Peyer's patch (tissue), 4 donors: ENCODE measurements around the gene REPIN1.

Experiments used
- POLR2A ChIP-seq, 2 donors: fragments of 450-650 bp; IDR thresholded peaks; one replicate each; pipeline ENCODE4 v1.5.1; 2017; ENCODE audit warnings: antibody characterized with exemption in 2 of 2, mild to moderate bottlenecking in 2 of 2, moderate library complexity in 2 of 2
- TF ChIP-seq, protein P1 (sequence below), 6 experiments: fragments of 450-650 bp in 4 of 6; fragments of 200-600 bp in 2 of 6; sonication (generic) in 1 of 6; IDR thresholded peaks; one replicate each; pipeline ENCODE4 v1.5.1; 2017 to 2019; ENCODE audit warnings: antibody characterized with exemption in 6 of 6, mild to moderate bottlenecking in 3 of 6, moderate library complexity in 1 of 6

DNA sequence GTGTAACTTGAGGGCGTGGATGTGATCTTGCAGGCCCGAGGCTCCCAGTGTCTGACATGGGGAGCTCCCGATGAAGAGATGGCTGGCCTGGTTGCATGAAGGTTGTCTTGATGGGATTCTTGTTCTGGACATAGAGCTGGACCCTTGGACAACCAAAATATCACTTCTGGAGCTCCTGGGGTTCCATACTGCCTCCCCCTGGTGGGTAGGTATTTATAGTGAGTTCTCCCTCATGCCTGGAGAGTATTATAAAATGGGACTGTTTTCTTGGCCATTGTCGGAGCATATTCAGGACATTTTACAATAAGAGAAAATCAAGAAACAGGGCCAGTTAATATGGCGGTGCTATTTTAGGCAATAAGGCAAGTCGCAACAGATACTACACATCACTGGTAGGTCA, 49.2 kb downstream of the REPIN1 start:
- TF ChIP-seq, protein P1, sequence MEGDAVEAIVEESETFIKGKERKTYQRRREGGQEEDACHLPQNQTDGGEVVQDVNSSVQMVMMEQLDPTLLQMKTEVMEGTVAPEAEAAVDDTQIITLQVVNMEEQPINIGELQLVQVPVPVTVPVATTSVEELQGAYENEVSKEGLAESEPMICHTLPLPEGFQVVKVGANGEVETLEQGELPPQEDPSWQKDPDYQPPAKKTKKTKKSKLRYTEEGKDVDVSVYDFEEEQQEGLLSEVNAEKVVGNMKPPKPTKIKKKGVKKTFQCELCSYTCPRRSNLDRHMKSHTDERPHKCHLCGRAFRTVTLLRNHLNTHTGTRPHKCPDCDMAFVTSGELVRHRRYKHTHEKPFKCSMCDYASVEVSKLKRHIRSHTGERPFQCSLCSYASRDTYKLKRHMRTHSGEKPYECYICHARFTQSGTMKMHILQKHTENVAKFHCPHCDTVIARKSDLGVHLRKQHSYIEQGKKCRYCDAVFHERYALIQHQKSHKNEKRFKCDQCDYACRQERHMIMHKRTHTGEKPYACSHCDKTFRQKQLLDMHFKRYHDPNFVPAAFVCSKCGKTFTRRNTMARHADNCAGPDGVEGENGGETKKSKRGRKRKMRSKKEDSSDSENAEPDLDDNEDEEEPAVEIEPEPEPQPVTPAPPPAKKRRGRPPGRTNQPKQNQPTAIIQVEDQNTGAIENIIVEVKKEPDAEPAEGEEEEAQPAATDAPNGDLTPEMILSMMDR (IDR thresholded peaks at IDR 0.05): no peak
- TF ChIP-seq POLR2A (IDR thresholded peaks at IDR 0.05): no peak
